IMR-90 (cell line): Measurements from ENCODE around the gene CD207.
A peak's percentile ranks its signal among the peaks of the same experiment; 100 is the strongest.

Experiments
- BHLHE40 ChIP-seq: fragments of 150-350 bp; IDR thresholded peaks from 2 replicates; pipeline ENCODE4 v1.6.1; 2016; ENCODE audit warnings: mild to moderate bottlenecking, low read depth, low read length
- CEBPB ChIP-seq: IDR thresholded peaks from 2 replicates; pipeline ENCODE4 v1.6.1; 2012; ENCODE audit warnings: low read depth, low read length, improper control_type of control experiment
- CHD1 ChIP-seq: IDR thresholded peaks from 2 replicates; pipeline ENCODE4 v1.6.1; 2012; ENCODE audit warnings: low read depth, low read length, improper control_type of control experiment
- CTCF ChIP-seq: conservative IDR thresholded peaks from 2 replicates; pipeline ENCODE4 v1.5.1; 2012; ENCODE audit warnings: mild to moderate bottlenecking, low read depth, low read length, improper control_type of control experiment
- ELK1 ChIP-seq: fragments of 150-350 bp; IDR thresholded peaks from 2 replicates; pipeline ENCODE4 v1.6.1; 2016; ENCODE audit warnings: low read depth, mild to moderate bottlenecking, low read length, moderate library complexity, borderline replicate concordance
- FOS ChIP-seq: fragments of 150-350 bp; IDR thresholded peaks from 2 replicates; pipeline ENCODE4 v1.6.1; 2016; ENCODE audit warnings: low read depth, low read length
- MAFK ChIP-seq: IDR thresholded peaks from 2 replicates; pipeline ENCODE4 v1.6.1; 2012; ENCODE audit warnings: low read depth, low read length, improper control_type of control experiment
- NFE2L2 ChIP-seq: fragments of 150-350 bp; IDR thresholded peaks from 2 replicates; pipeline ENCODE4 v1.6.1; 2016; ENCODE audit warnings: low read depth, mild to moderate bottlenecking, low read length
- POLR2A ChIP-seq: IDR thresholded peaks from 2 replicates; pipeline ENCODE4 v1.6.1; 2012; ENCODE audit warnings: mild to moderate bottlenecking, low read depth, low read length
- RAD21 ChIP-seq: IDR thresholded peaks from 2 replicates; pipeline ENCODE4 v1.6.1; 2012; ENCODE audit warnings: low read length, improper control_type of control experiment
- RFX5 ChIP-seq: IDR thresholded peaks from 2 replicates; pipeline ENCODE4 v1.8.0; 2012; ENCODE audit warnings: low read depth, mild to moderate bottlenecking, low read length, moderate library complexity
- SMC3 ChIP-seq: fragments of 150-350 bp; IDR thresholded peaks from 2 replicates; pipeline ENCODE4 v1.6.1; 2016; ENCODE audit warnings: low read depth, mild to moderate bottlenecking, antibody characterized with exemption, low read length, moderate library complexity
- USF2 ChIP-seq: fragments of 150-350 bp; IDR thresholded peaks from 2 replicates; pipeline ENCODE4 v1.6.1; 2017; ENCODE audit warnings: mild to moderate bottlenecking, antibody characterized with exemption, low read length, low read depth

DNA sequence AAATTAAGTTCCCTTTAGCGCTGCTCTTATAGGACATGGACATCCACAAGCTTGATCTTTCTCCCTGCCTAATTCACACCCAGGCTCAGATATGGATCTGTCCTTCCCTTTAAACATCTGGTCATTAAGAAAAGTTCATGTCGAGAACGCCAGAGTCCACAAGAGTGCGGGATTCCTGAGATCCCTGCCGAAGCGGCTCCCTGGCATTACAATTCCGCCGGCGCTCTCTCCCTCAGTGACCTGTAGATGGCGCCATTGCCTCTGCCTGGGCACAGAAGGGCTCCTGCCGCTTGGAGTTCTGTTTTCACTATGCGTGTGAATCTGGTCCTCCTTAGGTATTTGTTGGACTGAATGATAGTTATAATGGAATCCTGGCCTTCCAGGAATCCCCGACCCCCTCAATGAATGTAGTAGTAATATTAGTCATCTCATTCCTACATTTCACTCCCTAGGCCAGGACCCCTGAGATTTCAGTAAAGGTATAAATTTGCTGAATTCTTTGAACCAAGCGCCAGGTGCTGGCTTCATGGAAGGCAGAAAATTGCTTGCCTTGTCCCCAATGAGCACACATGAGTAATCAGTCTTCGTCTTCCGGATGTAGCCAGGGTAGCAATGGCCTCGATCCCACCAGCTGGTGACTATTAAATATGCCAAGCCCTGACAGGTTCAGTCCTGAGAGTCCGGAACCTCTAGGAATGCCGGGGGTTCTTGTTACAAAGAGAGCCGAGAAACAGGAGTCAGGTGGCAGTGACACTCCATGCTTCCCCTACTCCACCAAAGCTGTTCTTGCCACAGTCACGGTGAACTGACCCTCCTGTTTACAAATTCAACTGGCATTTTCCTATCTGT lies 26.4 kb upstream of the CD207 start:
- TF ChIP-seq CTCF (peak; percentile 98), BHLHE40 (no peak), POLR2A (no peak), CHD1 (no peak), USF2 (no peak), NFE2L2 (no peak), SMC3 (peak; percentile 56), FOS (no peak), ELK1 (no peak), RAD21 (peak; percentile 87), RFX5 (no peak), MAFK (no peak), CEBPB (no peak)
